HG03565 (cell line): Measurements from ENCODE around the gene CWF19L1.
A peak's percentile ranks its signal among the peaks of the same experiment; 100 is the strongest.
"Not testable (repeated sequence)": the region's sequence is repeated elsewhere in the genome, so short reads cannot be mapped to it uniquely, and the experiment has no call there.

Experiments used
- ATAC-seq: cut with Tn5 transposase; IDR thresholded peaks from one replicate; pipeline ENCODE4 v1.9.1; 2021; ENCODE audit warnings: mild to moderate bottlenecking, moderate library complexity; ENCODE audit not compliant: unreplicated experiment

CWF19L1 gene

DNA sequence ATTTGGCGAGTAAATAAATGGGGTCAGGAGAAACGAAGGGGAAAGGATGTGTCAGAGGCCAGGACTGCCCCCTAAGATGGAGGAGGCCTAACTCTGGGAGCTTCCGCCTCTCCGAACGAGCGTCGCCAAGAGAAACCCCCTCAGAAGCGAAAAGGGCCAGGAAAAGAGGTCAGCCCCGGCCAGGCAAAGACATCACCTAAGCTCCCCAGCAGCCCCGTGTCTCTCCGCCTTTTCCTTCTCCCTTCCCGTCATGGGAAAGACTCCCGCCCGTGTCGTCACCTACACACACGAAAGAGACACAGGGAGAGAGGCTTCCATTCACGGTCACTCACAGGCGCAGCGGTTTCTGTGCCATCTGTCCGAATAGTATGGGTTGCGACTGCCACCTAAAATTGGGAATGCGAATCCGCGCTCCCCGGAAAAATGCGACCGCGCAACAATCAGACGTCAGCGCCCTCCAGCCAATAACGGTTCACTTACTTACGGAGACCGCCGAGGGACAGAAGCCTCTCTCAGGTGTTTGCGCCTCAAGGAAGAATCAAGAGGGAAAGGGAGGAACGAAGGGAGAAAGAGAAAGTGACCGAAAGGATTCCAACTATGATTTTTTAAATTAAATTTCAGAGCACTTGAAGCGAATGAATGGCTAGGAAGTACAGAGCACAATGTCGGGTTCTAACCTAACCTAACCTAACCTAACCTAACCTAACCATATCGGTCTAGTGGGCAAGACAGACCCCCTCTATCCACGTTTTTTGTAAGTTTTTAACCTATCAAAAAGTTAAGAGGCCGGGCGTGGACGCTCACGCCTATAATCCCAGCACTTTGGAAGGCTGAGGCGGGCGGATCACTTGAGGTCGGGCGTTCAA is at the start of gene CWF19L1:
TSS of gene CWF19L1 (minus strand) at position 400 of the 866 bp plus-strand sequence. CDS start at position 355, 45 bp downstream.
- peak; percentile 58 for ATAC-seq

DNA sequence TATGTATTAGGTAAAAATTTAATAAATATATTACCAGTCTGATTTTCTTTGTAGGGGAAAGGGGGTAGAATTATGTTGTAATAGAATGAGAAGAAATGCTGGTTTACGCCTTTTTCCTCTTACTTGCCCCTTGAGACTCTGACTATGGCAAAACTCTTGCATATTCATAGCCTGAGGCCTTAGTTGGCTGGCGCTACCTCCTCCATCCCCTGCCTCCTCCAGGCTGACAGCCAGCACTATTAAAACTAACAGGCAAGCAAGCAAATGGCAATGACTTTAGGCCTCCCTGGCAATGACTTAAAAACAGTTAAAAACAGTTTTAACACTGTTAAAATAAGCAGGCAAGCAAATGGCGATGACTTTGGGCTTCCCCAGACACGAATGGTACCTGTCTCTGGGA is 48.2 kb upstream of the CWF19L1 start:
- ATAC-seq = no peak

DNA sequence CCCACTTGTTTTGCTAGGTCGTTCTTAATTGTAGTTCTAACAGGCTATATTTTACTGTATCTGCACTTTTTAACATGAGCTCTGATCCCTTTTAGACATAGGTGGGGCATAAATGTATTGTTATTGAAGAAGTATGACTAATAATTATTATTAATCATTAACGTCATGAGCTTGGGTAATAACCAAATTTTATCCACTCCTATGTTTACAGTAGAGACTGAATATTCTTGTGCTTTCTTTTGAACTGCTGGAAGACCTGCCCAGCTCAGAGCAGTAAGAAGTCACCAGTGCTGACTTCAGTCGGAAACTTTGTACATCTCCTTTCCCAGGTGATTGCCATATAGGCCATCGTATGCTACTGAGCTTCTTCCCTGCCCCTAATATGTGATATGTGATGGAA is 43.9 kb upstream of the CWF19L1 start:
- ATAC-seq = no peak

DNA sequence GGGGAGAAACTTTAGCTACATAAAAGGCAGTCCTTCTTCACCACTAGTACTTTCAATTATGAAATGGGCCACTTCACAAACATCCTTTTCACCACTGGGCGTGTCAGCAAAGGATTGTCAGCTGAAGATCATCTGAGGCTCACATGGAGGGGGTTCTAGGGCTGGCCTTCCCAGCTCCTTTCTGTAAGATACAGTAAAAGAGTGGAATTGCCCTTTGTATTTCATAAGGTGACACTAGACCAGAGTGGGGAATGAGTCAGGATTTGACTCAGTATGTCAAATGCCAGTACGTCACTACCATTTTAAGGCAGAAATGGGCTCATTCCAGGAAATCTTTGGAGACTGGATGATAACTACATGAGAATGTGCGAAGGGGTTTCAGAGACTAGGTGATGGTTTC is 40.2 kb upstream of the CWF19L1 start:
- no peak for ATAC-seq

DNA sequence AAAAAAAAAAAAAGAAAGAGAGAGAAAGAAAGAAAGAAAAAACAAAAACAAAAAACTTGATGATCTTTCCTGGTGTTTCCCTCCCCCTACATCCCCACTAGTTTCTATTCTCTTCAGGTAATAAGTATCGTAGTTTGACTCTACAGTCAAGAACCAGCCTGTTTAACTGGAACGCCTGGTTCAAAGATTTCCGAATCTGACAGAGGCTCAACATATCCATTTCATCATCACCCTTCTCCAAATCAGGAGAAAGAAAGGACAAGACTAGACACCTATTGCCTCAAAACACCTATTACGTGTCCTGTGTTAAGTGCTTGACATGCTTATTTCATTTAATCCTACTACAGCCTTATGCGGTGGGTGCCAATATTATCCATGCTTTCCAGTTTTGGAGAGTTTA is 39.4 kb upstream of the CWF19L1 start:
- no peak for ATAC-seq

DNA sequence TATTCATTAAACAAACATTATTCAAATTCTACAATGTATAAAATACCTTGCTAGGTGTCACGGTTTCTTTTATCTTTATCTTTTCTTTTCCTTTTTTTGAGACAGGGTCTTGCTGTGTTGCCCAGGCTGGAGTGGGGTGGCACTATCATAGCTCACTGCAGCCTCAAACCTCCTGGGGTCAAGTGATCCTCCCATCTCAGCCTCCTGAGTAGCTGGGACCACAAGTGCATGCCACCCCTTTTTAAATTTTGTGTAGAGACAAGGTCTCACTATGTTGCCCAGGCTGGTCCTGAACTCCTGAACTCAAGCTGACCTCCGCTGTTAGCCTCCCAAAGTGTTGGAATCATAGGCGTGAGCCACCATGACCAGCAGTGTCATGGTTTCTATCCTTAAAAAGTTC is 37.0 kb upstream of the CWF19L1 start:
- ATAC-seq = no peak

DNA sequence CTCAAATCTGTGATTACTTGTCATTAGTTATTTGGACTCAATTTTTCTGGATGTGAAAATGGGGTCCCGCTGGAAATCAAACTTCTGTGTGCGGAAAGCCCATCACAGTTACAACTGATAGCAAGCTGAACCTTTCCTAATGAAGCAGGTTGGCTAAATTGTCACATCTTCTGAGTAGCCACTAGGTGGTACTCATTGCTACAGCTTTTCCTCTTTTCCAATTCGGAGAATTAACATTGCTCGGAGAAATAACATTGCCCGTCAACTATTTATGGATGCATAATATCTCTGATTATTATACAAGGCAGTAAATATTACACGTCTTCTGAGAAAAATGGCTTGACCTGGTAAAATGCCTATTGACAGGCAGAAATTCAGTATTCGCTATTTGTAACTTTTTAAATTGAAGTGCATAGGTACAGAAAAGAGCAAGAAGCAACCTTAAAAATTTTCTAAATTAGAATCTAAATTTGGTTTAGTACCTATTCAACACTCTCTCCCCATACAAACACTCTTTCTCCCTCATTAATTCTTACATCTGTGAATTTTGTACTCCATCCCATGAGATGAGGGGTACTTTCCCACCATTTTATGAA is 36.4 kb upstream of the CWF19L1 start:
- ATAC-seq = no peak

DNA sequence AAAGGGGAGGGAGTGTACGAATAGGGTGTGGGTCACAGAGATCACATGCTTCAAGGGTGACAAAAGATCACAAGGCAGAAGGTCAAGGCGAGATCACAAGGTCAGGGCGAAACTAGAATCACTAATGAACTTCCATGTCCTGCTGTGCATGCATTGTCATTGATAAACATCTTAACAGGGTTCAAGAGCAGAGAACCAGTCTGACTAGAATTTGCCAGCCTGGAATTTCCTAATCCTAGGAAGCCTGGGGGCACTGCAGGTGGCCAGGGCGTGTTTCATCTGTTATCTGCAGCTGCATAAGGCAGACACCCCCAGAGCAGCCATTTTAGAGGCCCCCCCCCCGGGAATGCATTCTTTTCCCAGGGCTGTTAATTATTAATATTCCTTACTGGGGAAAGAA is 33.7 kb upstream of the CWF19L1 start:
- not testable (repeated sequence) for ATAC-seq

DNA sequence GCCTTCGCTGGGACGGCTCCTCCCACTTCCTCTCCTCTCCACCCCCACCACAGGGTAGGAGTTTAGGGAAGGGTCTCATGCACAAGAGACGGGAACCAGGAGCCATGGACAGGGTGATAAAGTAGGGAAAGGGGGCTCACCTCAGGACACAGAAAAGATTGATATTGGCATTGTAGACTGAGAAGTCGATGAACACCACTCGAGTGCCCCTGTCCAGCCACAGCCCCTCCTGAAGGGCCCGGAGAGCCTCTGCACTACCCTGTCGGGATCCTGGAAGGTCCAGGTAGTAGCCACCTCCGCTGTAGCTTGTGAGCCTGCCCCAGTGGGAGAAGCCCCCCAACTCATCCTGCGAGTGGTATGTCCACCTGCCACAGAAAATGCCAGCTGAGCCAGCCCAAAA is 29.8 kb upstream of the CWF19L1 start:
- no peak for ATAC-seq

DNA sequence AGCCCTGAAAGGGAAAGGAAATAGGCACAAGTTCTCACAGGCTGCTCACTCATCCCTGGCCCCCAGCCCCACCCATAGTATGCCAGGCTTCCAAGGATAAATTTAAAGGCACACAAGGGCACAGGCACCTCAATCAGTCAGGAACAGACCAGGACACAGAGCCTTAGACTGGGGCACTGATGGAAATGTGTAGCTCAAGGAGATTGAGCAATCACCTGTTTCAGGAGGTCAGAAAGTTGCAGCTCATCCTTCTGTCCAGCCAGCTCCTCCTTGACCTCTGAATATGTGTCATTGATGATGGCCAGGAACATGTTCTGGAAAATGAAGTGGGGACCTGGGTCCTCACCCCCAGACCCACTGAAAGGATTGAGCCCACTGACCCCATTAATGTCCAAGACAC is 25.6 kb upstream of the CWF19L1 start:
- no peak for ATAC-seq

DNA sequence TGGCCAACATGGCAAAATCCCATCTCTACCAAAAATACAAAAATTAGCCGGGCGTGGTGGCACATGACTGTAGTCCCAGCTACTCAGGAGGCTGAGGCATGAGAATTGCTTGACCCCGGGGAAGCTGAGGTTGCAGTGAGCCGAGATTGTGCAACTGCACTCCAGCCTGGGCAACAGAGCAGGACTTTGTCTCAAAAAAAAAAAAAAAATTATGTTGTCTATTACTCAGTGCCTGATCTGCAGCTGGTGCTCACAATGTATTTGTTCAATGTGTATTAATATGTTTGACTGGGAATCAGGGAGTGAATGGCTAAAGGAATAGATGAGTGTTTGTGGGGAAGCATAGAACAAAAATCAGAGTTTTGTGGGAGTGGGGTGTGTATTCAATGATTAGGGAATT is 24.9 kb upstream of the CWF19L1 start:
- not testable (repeated sequence) for ATAC-seq

DNA sequence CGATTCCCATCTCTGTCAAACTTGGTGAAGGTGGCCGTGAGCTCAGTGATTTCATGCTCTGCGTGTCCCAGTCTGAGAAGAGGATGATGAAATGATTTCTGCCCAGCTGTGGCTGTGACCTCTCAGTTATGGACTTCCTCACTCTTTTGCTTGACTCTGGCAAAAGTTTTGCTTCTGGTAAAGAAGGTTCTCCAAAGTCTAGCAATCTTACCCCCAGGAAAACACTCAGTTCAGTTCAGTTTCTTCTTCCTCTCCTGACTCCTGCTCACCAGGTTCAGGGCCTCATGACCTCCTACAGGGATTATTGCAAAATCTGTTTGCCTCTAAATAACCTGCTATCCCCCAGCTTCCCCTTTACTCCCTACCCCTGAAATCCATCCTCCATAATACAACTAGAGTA is 23.9 kb upstream of the CWF19L1 start:
- no peak for ATAC-seq

DNA sequence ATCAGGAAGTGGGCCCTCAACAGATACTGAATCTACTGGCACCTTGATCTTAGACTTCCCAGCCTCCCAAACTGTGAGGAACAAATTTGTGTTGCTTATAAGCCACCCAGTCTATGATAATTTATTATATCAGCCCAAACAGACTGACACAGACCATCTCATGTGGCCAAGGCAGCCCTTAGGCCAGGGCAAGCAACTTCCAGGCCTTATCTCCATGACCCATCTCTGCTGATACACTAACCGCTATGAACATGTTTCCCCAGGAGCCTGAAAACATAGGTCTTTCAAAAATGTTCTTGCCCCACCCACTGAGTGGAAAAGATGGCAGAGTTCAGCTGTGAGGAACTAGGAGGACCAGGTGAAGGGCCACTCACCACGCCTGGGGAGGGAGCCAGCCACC is 22.2 kb upstream of the CWF19L1 start:
- ATAC-seq = no peak

DNA sequence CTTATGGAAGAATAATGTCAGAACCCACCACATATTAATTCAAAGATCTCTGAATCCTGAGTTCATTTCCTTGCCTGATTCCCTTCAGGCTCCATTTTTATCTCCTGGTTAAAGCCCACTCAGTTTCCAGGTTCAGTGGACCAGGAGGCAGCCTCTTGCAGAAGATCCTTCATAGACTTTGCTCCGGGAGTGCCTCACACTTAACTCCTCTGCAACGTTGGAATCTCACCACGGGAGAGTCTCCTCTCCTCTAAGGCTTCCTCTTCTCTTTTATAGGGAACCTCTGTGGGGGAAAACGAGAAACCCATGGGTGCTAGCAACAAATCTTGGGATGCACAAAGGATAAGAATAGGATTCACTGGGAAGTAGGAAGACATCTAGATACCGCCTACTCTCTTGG is 20.8 kb upstream of the CWF19L1 start:
- no peak for ATAC-seq

DNA sequence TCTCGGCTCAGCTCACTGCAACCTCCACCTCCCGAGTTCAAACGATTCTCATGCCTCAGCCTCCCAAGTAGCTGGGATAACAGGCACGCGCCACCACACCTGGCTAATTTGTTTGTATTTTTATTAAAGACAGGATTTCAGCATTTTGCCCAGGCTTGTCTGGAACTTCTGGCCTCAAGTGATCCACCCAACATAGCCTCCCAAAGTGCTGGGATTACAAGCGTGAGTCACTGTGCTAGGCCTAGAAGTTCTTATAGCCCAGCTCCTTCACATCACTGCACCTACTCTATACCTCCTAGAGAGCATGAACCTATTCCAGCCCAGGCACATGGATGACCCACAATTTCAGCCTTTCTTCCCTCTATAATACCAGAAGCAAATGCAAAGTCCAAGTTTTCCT is 20.3 kb upstream of the CWF19L1 start:
- ATAC-seq = no peak

DNA sequence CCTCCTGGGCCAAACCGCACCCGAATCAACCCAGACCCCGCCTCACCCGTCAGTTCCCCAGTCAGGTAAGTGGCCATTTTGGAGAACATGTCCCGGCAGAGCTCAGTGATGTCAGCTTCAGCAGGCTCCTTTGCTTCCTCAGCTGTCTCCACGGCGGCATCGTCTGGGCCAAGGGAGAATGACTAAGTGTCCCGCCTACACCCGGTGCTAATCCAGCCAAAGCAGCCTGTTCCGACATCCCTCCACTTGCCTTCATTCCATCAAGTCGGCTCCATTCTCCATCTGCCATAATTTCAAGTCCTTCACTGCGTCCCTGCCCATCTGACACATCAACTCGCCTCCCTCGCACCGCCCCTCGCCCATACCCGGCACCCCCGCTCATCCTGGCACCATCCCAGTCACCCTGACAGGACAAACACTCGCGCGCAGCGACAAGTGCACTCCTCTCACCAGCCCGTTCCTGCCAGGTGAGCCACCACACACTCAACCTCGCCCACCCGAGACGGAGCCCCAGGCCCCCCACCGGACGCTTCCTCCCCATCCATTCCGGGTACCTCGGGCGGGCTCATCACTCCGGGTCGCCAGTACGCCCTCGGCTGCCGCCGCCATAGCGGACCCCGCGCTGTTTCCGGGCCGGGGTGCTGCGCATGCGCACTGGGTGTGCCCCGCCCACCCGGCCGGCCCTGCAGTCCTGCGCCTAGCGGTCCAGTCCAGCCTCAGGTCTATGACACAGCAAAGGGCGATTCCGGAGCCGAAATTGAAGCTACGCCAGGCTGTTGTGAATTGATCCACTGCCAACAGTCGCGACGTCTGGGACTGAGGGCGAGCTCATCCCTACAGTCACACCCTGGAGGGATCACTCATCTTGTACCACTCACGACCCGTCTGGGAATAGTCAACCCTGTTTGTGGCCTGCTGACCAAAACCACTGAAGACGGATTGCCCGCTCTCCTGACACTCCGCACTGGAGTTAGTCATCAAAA is 18.9 kb upstream of the CWF19L1 start, which contains the start of gene BLOC1S2:
TSS of gene BLOC1S2 (minus strand) at position 630 of the 983 bp plus-strand sequence. CDS start at position 609, 21 bp downstream.
- ATAC-seq = peak; percentile 85

DNA sequence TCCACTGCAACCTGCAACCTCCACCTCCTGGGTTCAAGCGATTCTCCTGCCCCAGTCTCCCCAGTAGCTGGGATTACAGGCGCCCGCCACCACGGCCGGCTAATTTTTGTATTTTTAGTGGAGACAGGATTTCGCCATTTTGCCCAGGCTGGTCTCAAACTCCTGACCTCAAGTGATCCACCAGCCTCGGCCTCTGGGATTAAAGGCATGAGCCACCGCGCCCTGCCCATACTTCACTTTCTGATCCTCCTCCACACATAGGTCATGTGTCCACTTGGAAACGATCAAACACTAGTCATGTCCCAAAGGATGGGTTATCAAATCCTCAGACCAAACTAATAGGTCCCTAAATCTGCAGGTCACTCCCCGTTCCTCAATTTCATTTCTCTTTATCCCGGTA is 17.9 kb upstream of the CWF19L1 start:
- not testable (repeated sequence) for ATAC-seq

DNA sequence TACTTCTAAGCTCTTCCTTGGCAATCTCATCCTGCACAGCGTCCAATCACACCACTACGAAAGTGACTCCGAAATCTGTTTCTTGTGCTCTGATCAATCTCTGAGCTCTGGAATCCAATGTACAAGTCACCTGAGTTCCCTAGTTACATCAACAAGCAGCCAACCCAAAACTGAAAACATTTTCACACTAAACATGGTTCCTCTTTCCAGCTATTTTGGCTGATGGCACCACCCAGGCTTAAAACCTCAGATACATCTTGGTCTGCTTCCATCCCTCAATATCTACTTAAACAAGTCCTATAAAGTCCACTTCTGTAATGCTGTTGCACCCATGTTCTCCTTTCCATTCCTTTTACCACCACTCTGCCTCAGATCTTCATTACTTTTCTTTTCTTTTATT is 15.5 kb upstream of the CWF19L1 start:
- ATAC-seq = no peak

DNA sequence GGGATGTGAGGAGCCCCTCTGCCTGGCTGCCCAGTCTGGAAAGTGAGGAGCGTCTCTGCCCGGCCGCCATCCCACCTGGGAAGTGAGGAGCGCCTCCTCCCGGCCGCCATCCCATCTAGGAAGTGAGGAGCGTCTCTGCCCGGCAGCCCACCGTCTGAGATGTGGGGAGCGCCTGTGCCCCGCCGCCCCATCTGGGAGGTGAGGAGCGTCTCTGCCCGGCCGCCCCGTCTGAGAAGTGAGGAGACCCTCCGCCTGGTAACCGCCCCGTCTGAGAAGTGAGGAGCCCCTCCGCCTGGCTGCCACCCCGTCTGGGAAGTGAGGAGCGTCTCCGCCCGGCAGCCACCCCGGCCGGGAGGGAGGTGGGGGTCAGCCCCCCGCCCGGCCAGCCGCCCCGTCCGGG is 9.5 kb upstream of the CWF19L1 start:
- not testable (repeated sequence) for ATAC-seq

DNA sequence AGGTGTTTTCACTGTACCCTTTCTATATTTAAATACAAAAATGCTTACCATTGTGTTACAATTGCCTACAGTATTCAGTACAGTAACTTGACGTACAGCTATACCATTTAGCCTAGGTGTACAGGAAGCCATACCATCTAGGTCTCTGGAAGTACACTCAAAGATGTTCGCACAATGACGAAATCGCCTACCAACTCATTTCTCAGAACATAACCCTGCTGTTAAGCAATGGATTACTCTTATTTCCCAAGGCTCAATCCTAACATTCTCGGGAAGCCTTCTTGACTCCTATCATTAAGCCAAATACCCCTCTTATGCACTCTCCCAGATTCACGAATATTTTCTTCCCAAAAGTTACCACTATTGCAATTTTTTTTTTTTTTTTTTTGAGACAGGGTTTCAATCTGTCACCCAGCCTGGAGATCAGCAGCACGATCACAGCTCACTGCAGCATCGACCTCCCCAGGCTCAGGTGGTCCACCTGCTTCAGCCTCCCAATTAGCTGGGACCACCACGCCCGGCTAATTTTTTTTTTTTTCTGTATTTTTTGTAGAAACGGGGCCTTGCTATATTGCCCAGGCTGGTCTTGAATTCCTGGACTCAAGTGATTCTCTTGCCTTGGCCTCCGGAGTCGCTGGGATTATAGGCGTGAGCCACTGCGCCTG is 1.5 kb downstream of the CWF19L1 start:
- no peak for ATAC-seq

DNA sequence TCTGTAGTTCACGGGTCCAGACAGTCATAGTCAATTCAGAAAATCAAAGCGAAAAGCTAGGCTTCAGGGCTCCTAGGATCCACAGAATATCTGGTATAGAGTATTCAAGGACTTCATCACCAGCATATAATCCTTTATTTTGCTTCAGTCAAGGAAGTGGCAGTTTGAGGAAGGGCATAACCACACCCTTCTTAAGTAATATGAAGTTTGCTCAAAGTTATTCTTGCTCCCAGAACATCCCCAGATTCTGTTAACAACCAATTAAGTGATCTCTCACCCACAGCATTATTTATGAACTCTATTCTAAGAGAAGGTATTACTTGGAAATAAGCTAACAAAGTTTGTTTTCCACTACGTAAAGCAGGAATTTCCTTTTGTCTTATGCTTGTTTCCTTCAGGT is 13.2 kb downstream of the CWF19L1 start:
- ATAC-seq = no peak
